ENCODE results near the gene HCK.
A peak's percentile ranks its signal among the peaks of the same experiment; 100 is the strongest.

HCK gene

GRCh38 chr20:32035426-32035779, 16.6 kb upstream of the HCK start:
- no peak for DNase-seq (ENCODE audit: low read depth in 2 of 2)
- TF ChIP-seq CTCF (IDR thresholded peaks at IDR 0.05; ENCODE audit: low read depth, low read length): no peak

GRCh38 chr20:32036252-32036651, 15.8 kb upstream of the HCK start:
- H3K4me3 ChIP-seq (replicated peaks in 1 of 2; ENCODE audit: low read depth in 2 of 2, low read length in 2 of 2): no peak overlapping the region
- no peak for DNase-seq (ENCODE audit: low read depth in 2 of 2)
- no peak for TF ChIP-seq CTCF (IDR thresholded peaks at IDR 0.05; ENCODE audit: low read depth, low read length)

More at GRCh38 chr20:32035426-32035779, 16.6 kb upstream of the HCK start:
- no peak overlapping the region for H3K4me3 ChIP-seq (replicated peaks in 1 of 2; ENCODE audit: low read depth in 2 of 2, low read length in 2 of 2)

- no peak for TF ChIP-seq CTCF (IDR thresholded peaks at IDR 0.05; ENCODE audit: low read depth, low read length)
Observed at GRCh38 chr20:32036716-32037485, 15.1 kb upstream of the HCK start.

GRCh38 chr20:32037929-32038328, 14.1 kb upstream of the HCK start:
- no peak for TF ChIP-seq CTCF (IDR thresholded peaks at IDR 0.05; ENCODE audit: low read depth, low read length)
- H3K4me3 ChIP-seq (replicated peaks in 1 of 2; ENCODE audit: low read depth in 2 of 2, low read length in 2 of 2): no peak overlapping the region
- DNase-seq (ENCODE audit: low read depth in 2 of 2): peak; percentile 45 to 67

More at GRCh38 chr20:32036716-32037485, 15.1 kb upstream of the HCK start:
- no peak overlapping the region for H3K4me3 ChIP-seq (replicated peaks in 1 of 2; ENCODE audit: low read depth in 2 of 2, low read length in 2 of 2)
- peak in 1 of 2 donors; percentile 32 for DNase-seq (ENCODE audit: low read depth in 2 of 2)

- TF ChIP-seq CTCF (IDR thresholded peaks at IDR 0.05; ENCODE audit: low read depth, low read length): no peak
- DNase-seq (ENCODE audit: low read depth in 2 of 2): no peak
- H3K4me3 ChIP-seq (replicated peaks in 1 of 2; ENCODE audit: low read depth in 2 of 2, low read length in 2 of 2): no peak overlapping the region
Observed at GRCh38 chr20:32040142-32040953, 11.7 kb upstream of the HCK start.

- no peak for DNase-seq (ENCODE audit: low read depth in 2 of 2)
- no peak overlapping the region for H3K4me3 ChIP-seq (replicated peaks in 1 of 2; ENCODE audit: low read depth in 2 of 2, low read length in 2 of 2)
- no peak for TF ChIP-seq CTCF (IDR thresholded peaks at IDR 0.05; ENCODE audit: low read depth, low read length)
Observed at GRCh38 chr20:32045999-32046398, 6.0 kb upstream of the HCK start.
